HG02642 (cell line): ENCODE data around the gene NPL.
A peak's percentile ranks its signal among the peaks of the same experiment; 100 is the strongest.

Experiments used
- ATAC-seq: cut with Tn5 transposase; IDR thresholded peaks from one replicate; pipeline ENCODE4 v1.9.1; 2021; ENCODE audit warnings: mild to moderate bottlenecking; ENCODE audit not compliant: unreplicated experiment, poor library complexity

The NPL gene

GRCh38 chr1:182777386-182777785, 12.2 kb upstream of the NPL start:
- no peak for ATAC-seq

GRCh38 chr1:182778862-182779261, 10.7 kb upstream of the NPL start:
- no peak for ATAC-seq

GRCh38 chr1:182779530-182779929, 10.0 kb upstream of the NPL start:
- ATAC-seq: no peak

- peak; percentile 73 for ATAC-seq
Observed at GRCh38 chr1:182781841-182782586, 7.6 kb upstream of the NPL start.

- ATAC-seq: no peak
Observed at GRCh38 chr1:182782587-182782913, 7.0 kb upstream of the NPL start.

DNA sequence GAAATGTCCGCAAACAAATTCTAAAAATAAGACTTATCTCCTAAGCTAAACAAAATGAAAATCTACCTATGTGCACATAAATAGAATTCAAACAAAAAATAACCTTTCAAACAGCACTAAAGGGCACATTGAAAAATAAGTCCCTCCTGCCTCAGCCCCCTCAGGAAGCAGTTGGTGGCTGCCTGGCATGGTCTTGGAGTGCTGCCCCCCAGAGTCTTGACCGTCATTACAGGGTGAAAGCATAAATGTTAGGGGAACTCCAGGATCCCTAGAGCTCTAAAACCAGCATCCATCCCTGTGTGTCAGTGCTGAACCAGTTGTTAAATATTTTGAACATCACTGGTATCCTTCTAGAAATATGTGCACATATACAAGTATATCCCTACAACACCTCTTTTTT, 6.5 kb upstream of the NPL start:
- ATAC-seq: no peak

GRCh38 chr1:182784556-182785171, 4.9 kb upstream of the NPL start:
- ATAC-seq: no peak

DNA sequence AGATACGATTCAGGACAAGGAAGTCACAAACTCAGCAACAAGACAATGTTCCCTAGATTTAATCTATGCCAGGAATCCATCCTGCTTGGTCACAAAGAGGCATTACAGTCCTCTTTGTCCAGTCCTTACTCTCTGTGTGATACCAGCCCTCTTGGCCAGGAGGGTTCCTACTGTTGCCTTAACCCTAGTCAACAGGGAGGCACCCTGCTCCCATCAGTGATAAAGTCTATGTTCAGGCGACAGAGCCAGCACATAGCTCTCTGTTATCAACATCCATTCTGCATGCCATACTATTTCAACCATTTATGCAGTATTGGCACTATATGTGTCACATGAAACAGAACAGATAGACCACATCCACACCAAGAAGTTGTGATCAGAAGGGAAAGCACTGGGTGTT, 4.4 kb upstream of the NPL start:
- no peak for ATAC-seq

- ATAC-seq: no peak
Observed at GRCh38 chr1:182786223-182786994, 3.2 kb upstream of the NPL start.

GRCh38 chr1:182786995-182787324, 2.6 kb upstream of the NPL start:
- ATAC-seq: no peak

GRCh38 chr1:182791281-182792179, 2.0 kb downstream of the NPL start:
- ATAC-seq: no peak

- ATAC-seq: no peak
Observed at GRCh38 chr1:182794091-182794490, 4.5 kb downstream of the NPL start.

GRCh38 chr1:182794676-182795201, 5.2 kb downstream of the NPL start:
- ATAC-seq: no peak

GRCh38 chr1:182795563-182796228, 6.1 kb downstream of the NPL start:
- ATAC-seq: no peak

DNA sequence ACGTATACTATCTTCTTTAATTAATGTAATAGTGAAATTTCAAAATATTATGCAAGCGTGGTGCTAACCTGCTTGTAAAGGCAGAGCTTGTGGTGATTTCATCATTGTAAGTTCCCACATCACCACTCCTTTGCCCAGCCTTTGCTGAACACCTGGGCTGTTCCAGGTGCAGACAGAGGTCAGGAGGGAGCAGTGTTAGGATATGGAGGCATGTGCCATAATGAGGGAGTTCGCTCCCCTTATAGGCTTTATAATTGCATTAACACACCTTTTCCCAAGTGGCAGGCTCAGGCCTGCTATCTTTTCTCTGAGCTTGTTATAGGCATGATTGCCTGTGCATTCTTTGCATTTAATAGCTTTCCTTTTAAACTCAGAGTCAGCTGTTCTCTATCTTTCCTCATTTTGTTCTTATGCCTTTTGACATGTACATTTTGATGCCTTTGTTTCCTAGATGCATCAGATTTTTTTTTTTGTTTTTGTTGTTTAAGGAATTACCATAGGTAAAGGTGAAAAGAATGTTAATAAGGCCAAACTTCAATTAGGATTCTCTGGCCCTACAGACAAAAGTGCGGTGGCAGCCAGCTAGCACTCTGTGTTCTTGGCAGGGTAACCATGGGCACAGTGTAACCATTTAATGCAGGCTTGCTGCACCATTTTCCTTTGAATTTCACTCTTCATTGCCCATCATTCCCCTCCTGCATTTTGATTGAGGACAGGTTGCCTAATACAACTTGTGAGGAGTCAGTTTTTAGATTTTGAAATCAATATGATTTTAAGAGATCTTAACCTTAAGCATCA, 12.6 kb downstream of the NPL start:
- no peak for ATAC-seq

GRCh38 chr1:182803846-182804245, 14.3 kb downstream of the NPL start:
- ATAC-seq: no peak

GRCh38 chr1:182806015-182806678, 16.6 kb downstream of the NPL start:
- ATAC-seq: no peak

DNA sequence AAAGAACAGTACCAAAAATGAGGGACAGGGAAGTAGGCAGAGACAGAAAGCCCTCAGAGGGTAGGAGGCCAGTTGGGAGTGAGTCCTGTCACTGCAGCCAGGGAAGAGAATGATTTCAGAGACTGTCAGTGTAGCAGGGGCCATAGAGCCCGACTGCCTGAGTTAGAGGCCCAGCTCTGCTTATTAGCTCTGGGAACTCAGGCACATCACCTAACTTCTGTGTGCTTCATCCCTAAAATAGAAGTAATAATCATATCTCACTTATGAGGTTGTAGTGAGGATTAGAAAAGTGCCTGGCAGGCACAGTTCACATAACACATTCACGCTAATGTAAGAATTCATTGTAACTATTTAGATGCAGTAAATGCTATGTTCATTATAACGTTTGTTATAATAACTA, 18.3 kb downstream of the NPL start:
- ATAC-seq: no peak
